Measurements from ENCODE around the gene APOA5.
"Not testable (repeated sequence)": the region's sequence is repeated elsewhere in the genome, so short reads cannot be mapped to it uniquely, and the experiment has no call there.

APOA5 gene

DNA sequence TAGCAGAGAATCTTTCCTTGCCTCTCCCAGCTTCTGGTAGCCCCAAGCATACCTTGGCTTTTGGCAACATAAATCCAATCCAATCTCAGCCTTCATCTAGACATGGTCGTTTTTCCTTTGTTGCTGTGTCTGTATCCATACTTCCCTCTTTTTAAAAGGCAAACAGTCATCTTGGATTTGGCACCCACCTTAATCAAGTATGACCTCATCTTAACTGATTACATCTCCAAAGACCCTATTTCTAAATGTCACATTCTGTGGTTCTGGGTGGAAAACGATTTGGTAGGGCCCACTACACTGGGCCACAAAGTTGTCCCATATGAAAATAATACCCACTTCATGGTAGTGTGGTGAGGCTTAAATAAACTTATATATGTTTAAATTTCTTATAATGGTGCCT is 19.7 kb downstream of the APOA5 start:
- H3K4me3 ChIP-seq (replicated peaks; ENCODE audit: low read depth, low read length): peak overlapping the region; percentile 82

DNA sequence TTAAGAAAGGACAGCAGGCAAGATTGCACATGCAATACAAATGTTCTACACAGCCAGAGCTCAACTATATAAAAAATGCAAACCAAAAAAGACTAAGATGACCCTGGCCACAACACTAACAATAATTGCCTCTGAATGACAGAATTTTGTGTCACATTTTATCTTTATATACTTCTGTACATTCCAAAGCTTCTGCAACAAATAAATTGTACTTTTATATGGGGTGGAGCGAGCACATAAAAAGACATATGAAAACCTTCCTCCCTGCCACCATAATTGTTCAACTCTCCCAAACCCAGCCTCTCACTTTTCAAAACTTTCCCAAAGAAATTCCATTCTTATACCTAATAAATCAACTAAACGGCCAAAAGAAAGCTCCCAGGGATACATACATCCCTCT is 29.5 kb downstream of the APOA5 start:
- H3K27me3 ChIP-seq (replicated peaks; ENCODE audit: control insufficient read depth, insufficient read depth, low read length): no peaks in the 10 kb centered on the region
- DNase-seq (ENCODE audit: extremely low read depth, insufficient read length): no peak
- H3K4me3 ChIP-seq (replicated peaks; ENCODE audit: low read depth, low read length): no peak overlapping the region
- TF ChIP-seq, protein P1, sequence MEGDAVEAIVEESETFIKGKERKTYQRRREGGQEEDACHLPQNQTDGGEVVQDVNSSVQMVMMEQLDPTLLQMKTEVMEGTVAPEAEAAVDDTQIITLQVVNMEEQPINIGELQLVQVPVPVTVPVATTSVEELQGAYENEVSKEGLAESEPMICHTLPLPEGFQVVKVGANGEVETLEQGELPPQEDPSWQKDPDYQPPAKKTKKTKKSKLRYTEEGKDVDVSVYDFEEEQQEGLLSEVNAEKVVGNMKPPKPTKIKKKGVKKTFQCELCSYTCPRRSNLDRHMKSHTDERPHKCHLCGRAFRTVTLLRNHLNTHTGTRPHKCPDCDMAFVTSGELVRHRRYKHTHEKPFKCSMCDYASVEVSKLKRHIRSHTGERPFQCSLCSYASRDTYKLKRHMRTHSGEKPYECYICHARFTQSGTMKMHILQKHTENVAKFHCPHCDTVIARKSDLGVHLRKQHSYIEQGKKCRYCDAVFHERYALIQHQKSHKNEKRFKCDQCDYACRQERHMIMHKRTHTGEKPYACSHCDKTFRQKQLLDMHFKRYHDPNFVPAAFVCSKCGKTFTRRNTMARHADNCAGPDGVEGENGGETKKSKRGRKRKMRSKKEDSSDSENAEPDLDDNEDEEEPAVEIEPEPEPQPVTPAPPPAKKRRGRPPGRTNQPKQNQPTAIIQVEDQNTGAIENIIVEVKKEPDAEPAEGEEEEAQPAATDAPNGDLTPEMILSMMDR (IDR thresholded peaks at IDR 0.05; ENCODE audit: insufficient read depth, low read length, poor library complexity, severe bottlenecking): no peak
- peaks cover 8% of the 10 kb centered on the region for H3K36me3 ChIP-seq (ENCODE audit: control insufficient read depth, insufficient read depth, low read length)

More for the DNA sequence above, 19.7 kb downstream of the APOA5 start:
- TF ChIP-seq, protein P1 (IDR thresholded peaks at IDR 0.05; ENCODE audit: insufficient read depth, low read length, poor library complexity, severe bottlenecking): no peak
- no peaks in the 10 kb centered on the region for H3K27me3 ChIP-seq (replicated peaks; ENCODE audit: control insufficient read depth, insufficient read depth, low read length)
- peaks cover 4% of the 10 kb centered on the region for H3K36me3 ChIP-seq (ENCODE audit: control insufficient read depth, insufficient read depth, low read length)
- no peak for DNase-seq (ENCODE audit: extremely low read depth, insufficient read length)

DNA sequence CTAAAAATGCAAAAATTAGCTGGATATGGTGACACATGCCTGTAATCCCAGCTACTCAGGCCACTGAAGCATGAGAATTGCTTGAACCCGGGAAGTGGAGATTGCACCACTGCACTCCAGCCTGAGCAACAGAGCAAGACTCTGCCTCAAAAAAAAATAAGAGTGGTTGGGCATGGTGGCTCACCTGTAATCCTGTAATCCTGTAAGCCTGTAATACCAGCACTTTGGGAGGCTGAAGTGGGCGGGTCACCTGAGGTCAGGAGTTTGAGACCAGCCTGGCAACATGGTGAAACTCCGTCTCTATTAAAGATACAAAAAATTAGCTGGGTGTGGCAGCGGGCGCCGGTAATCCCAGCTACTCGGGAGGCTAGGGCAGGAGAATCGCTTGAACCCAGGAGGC is 35.6 kb downstream of the APOA5 start:
- not testable (repeated sequence) for H3K4me3 ChIP-seq (replicated peaks; ENCODE audit: low read depth, low read length); DNase-seq (ENCODE audit: extremely low read depth, insufficient read length); H3K36me3 ChIP-seq (ENCODE audit: control insufficient read depth, insufficient read depth, low read length); H3K27me3 ChIP-seq (replicated peaks; ENCODE audit: control insufficient read depth, insufficient read depth, low read length)

DNA sequence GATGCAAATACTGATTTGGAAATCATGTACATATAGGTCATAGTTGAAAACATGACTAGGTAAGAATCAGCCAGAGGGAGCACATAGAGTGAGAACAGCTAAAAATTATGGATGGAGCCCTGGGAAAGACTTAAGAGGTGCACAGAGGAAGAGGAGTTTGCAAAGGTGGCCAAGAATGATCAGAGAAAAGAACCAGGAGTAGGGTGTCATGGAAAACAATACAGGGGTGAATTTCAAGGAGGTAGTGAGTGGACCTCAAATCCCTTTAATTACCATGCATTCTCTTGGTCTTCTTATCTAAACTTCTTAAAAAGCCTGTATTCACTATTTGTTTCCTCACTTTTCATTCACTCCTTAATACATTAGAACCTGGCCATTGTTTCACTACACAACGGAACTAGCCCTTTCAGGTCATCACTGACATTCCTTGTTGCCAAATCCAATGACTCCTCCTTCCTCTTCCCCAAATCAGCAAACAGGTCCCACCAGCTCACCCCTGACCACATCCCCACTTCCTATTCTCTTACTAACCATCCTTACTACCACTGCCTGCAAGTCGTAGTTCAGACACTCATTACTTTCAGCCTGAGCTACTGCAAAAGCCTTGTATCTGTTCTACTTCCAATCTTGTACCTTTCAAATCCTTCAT is 41.5 kb downstream of the APOA5 start:
- DNase-seq (ENCODE audit: extremely low read depth, insufficient read length): no peak
- TF ChIP-seq, protein P1 (IDR thresholded peaks at IDR 0.05; ENCODE audit: insufficient read depth, low read length, poor library complexity, severe bottlenecking): no peak
- H3K4me3 ChIP-seq (replicated peaks; ENCODE audit: low read depth, low read length): no peak overlapping the region
- H3K27me3 ChIP-seq (replicated peaks; ENCODE audit: control insufficient read depth, insufficient read depth, low read length): no peaks in the 10 kb centered on the region
- peaks cover 10% of the 10 kb centered on the region for H3K36me3 ChIP-seq (ENCODE audit: control insufficient read depth, insufficient read depth, low read length)

DNA sequence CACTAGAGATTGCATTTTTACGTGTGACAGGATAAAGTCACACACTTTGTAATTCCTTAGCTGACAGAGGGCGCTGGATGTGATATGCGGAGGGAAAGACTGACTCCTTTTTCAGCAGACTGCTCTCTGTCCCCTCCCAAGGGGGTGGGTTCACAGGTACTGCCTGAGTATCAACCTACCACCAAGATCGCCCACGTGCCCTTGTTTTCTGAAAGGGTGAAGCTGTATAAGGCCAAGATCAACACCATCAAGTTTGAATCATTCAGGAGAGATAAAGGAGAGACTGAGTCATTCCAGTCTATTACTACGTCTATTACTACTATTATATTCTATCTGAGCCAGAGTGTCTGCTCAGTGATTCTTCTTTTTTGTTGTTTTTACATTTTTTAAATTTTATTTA is 49.6 kb downstream of the APOA5 start:
- H3K27me3 ChIP-seq (replicated peaks; ENCODE audit: control insufficient read depth, insufficient read depth, low read length): no peaks in the 10 kb centered on the region
- TF ChIP-seq, protein P1 (IDR thresholded peaks at IDR 0.05; ENCODE audit: insufficient read depth, low read length, poor library complexity, severe bottlenecking): no peak
- no peaks in the 10 kb centered on the region; the same call in none of the 2 replicates for H3K36me3 ChIP-seq (ENCODE audit: control insufficient read depth, insufficient read depth, low read length)
- DNase-seq (ENCODE audit: extremely low read depth, insufficient read length): no peak
- no peak overlapping the region for H3K4me3 ChIP-seq (replicated peaks; ENCODE audit: low read depth, low read length)

DNA sequence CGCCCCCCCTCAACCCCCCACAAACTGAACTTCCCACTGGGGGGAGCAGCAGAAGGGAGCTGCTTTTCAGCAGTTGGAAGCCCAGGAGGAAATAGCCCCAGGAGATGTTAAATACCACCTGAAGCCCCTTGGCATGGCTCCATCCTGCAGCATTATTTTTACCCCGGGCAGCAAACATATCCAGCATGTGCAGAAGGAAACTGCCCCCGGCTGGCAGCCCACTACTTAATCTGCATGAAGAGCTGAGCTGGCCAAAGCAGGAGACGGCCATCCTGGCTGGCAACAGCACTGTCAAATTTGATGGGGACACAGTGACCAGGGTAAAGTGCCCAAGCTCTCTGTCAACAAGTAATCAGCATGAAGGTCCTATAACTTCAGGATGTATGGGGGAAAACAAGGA is 50.9 kb downstream of the APOA5 start:
- TF ChIP-seq, protein P1 (IDR thresholded peaks at IDR 0.05; ENCODE audit: insufficient read depth, low read length, poor library complexity, severe bottlenecking): no peak
- H3K4me3 ChIP-seq (replicated peaks; ENCODE audit: low read depth, low read length): no peak overlapping the region
- no peaks in the 10 kb centered on the region; the same call in 1 of the 2 replicates for H3K36me3 ChIP-seq (ENCODE audit: control insufficient read depth, insufficient read depth, low read length)
- H3K27me3 ChIP-seq (replicated peaks; ENCODE audit: control insufficient read depth, insufficient read depth, low read length): no peaks in the 10 kb centered on the region
- no peak for DNase-seq (ENCODE audit: extremely low read depth, insufficient read length)
